Thyroid gland (tissue), 4 donors: ENCODE results near the gene FGF7.

ENCODE experiments used
- CTCF ChIP-seq, 6 experiments: fragments of 200-600 bp in 3 of 6; fragments of 450-650 bp in 3 of 6; sonication (generic) in 3 of 6; IDR thresholded peaks; one replicate each; pipeline ENCODE4 v1.5.1; 2016 to 2019; ENCODE audit warnings: antibody characterized with exemption in 6 of 6, mild to moderate bottlenecking in 2 of 6, inconsistent platforms in 1 of 6, moderate library complexity in 1 of 6
- POLR2A ChIP-seq, 2 donors: fragments of 450-650 bp; IDR thresholded peaks; one replicate each; pipeline ENCODE4 v1.6.1; 2017; ENCODE audit warnings: antibody characterized with exemption in 2 of 2, mild to moderate bottlenecking in 2 of 2, moderate library complexity in 1 of 2

- no peak for TF ChIP-seq CTCF (IDR thresholded peaks at IDR 0.05)
- no peak for TF ChIP-seq POLR2A (IDR thresholded peaks at IDR 0.05)
Observed at GRCh38 chr15:49456166-49456565, 33.1 kb downstream of the FGF7 start.
